AG08396 (cell line): ENCODE data around the gene HSF4.
A peak's percentile ranks its signal among the peaks of the same experiment; 100 is the strongest.

Experiments
- DNase-seq: peaks from one replicate; pipeline ENCODE4 v3.0.0; 2012; ENCODE audit warnings: low spot score, mixed read lengths

Gene HSF4

DNA sequence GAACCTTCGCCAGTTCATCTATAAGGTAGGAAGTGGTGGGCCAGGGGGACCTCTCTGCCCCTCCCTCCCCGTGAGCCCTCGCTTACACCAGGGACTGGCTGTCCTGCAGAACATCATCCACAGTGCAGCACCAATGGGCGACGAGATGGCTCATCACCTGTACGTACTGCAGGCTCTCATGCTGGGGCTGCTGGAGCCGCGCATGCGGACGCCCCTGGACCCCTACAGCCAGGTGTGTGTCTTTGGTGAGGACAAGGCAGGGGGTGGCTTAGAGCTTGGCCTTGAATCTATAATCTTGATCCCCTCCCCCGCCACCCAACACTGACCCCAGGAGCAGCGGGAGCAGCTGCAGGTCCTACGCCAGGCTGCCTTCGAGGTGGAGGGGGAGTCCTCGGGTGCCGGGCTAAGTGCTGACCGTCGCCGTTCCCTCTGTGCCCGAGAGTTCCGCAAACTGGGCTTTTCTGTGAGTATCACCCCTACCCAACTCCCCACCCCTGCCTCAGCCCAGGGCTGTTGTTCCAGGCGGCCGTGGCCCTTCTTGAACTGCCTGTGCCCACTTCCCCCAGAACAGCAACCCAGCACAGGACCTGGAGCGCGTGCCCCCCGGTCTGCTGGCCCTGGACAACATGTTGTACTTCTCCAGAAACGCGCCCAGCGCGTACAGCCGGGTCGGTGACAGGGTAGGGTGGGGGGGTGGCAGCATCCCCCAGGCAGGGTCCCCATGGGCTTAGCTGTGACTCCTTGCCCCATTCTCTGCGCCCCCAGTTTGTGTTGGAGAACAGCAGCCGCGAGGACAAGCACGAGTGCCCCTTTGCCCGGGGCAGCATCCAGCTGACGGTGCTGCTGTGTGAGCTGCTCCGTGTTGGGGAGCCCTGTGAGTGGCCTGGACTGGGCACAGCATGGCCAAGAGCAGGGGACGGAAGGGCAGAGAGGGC, 37.1 kb downstream of the HSF4 start:
- no peak for DNase-seq

DNA sequence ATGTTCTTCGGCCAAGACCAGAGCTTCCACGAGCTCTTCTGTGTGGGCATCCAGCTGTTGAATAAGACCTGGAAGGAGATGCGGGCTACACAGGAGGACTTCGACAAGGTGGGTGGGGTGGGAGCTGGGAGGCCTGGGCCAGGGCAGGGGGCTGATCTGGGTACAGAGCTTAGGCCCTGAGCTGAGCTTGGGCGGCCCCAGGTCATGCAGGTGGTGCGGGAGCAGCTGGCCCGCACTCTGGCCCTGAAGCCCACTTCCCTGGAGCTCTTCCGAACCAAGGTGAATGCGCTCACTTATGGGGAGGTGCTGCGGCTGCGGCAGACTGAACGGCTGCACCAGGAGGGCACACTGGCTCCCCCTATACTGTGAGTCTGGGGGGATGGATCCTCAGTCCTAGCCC, 37.9 kb downstream of the HSF4 start:
- DNase-seq, result no peak

DNA sequence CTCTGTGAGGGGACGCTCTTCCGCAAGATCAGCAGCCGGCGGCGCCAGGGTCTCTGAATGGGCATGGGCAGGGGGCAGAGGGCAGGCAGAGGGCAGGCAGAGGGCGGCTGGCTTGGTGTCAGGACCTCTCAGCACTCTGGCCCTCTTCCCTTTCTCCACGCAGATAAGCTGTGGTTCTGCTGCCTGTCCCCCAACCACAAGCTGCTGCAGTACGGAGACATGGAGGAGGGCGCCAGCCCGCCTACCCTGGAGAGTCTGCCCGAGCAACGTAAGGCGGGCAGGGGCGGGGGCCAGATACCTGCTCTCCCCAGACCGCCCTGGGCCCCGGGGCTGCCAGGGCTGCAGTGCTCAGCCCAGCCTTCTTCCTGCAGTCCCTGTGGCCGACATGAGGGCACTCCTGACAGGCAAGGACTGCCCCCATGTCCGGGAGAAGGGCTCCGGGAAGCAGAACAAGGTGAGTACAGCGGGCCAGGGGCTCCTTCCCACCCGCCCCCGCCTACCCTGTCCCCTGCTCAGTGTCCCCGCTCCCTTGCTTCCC, 38.5 kb downstream of the HSF4 start:
- no peak for DNase-seq

DNA sequence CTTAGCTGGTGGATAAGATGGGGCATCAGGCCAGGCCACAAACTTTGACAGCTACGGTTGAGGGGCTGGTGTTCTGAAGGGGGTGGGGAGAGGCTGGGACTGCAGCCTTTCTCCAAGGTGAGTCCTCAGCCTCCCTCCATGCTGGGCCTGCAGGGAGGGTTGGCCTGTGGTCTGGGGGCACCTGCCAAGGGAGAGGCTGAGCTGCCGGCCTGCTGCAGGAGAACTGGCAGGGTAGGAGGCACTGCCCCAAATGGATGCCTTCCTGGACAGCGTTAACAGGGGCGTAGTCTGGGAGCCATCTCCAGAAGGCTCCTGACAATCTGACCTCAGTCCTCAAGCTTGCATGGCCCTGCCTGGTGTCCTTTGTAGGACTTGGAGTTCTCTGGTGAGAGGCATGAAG, 39.5 kb downstream of the HSF4 start:
- no peak for DNase-seq

DNA sequence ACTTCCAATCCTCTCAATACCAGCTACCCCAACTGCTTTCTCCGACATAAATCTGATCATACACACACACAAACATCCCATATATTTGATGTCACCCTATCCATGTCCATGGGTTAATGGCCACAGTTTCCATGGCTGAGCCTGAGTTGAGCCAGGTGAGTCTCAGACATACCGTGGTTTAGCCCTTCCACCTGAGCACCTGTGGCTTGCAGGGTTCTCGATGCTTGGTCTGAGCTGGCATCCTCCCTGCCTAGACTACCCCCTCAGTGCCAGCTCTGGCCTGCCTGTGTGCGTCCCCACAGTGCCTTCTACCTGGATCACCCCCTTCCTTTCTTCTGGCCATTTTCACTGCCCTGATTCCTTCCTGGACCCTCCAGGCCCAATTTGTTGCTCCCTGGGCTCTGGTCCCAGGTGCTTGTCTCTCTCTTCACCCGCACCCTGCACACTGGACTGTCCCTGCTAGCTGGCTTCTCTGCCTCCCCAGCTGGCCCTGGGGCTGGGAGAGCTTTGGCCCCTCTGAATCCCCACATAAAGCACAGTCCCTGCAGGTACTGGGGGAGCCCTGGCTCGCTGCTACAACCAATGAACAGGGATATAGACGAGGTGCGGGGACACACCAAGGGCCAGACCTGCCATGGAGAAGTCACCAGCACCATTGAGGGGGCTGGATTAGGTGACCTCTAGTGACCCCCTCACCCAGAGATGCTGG, 41.7 kb downstream of the HSF4 start:
- DNase-seq, result no peak

DNA sequence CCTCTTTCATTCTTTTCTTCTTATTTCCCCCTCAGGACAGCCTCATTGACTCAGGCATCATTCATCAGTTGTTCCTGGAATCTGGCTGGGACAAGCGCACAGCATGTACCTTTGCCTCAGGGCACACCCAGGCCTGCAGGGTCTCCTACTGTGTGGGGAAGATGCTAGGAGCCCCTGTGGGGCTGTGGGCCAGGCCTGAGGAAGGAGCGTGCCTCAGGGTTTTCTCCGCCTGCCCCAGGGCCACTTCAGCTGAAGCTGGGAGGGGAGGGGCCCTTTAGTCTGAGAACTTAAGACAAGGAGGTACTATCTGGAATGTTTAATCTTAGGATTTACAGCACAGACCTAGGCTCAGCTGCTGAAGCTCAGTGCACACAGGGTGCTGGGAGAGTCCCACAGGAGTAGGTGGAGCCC, 42.3 kb downstream of the HSF4 start:
- no peak for DNase-seq

DNA sequence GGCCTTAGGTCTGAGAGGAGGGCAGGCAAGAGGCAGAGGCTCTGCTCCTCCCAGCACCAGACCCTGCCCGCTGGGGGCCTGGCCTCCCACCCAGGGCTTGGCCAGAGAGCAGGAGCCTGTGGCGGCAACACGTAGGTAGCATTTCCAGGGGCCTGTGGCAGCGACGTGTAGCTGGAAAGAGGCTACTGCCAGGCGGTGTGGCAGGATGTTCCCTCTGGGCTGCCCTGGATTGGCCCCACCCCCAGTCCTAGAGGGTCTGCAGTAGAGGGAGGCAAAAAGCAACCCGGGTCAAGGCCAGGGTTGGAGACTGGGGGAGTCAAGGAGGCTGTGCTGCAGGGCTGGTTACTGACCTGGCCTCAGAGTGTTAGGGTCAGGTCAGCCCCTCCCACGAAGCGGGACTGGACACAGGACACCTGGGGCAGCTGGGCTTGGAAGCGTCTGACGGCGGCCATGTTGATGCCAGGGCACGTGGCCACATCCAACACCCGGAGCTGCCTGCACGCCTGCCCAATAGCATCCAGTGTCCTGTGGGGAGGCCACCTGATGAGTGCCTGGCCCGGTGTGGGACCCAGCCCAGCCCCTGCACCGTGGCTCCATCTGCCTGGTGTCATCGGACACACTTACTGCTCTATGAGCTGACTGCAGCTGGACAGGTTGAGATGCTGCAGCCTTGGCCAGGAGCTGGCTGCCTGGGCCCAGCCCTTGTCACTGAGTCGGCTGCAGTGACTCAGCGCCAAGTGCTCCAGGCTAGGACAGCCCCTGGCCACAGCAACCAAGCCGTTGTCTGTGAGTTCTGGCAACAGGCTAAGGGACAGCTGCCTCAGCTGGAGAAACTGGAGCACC, 42.9 kb downstream of the HSF4 start:
- DNase-seq, result peak; percentile 81

DNA sequence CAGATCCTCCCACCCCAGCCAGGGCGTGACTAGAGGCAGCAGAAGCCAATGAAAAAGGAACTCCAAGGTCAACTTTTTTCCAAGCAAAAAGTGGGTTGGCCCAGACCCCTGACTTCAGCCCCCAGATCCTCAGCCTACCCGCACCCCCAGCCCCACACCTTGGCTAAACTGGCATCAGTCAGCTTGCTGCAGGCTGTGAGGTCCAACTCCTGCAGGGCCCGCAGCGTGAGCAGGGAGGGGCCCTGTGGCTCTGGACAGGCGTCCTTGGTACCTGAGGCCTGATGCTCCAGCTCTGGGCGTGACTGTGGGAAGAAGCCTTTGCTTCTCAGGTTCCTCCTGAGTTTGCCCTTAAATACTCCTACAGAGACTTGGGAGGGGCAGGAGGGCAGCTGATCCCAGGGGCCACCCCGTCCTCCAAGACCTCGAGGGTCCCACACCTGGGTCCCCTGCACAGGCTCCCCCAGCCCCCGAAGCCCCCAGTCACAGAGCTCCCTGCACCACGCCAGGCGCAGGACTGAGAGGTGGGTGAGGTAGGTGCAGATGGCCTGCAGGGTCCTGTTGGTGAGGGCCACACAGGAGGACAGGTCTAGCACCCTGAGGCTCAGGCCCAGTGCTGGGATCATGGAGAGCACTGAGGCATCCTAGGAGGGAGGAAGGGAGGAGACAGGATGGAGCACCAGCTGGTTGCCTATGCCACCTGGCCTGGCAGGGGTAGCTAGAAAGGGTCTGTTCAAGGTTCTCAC, 43.8 kb downstream of the HSF4 start:
- DNase-seq, result no peak

DNA sequence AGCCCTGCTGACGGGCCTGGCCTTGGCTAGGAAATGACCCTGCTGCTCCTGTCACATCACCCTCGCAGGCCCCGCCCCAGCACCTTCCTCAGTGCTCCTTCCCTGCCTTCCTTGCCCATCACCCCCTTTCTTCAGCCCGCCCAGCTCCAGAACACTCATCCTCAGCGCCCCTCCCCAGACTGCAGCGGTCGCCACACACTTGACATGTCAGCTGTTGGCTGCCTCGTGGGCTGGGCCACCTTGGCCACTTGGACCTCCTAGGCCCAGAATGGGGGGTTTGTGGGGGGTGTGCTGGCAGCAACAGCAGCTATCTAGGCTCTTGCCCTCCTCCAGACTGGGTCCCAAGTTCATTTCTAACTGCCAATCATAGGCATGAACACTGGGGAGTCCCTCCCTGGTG, 45.0 kb downstream of the HSF4 start:
- DNase-seq, result no peak

DNA sequence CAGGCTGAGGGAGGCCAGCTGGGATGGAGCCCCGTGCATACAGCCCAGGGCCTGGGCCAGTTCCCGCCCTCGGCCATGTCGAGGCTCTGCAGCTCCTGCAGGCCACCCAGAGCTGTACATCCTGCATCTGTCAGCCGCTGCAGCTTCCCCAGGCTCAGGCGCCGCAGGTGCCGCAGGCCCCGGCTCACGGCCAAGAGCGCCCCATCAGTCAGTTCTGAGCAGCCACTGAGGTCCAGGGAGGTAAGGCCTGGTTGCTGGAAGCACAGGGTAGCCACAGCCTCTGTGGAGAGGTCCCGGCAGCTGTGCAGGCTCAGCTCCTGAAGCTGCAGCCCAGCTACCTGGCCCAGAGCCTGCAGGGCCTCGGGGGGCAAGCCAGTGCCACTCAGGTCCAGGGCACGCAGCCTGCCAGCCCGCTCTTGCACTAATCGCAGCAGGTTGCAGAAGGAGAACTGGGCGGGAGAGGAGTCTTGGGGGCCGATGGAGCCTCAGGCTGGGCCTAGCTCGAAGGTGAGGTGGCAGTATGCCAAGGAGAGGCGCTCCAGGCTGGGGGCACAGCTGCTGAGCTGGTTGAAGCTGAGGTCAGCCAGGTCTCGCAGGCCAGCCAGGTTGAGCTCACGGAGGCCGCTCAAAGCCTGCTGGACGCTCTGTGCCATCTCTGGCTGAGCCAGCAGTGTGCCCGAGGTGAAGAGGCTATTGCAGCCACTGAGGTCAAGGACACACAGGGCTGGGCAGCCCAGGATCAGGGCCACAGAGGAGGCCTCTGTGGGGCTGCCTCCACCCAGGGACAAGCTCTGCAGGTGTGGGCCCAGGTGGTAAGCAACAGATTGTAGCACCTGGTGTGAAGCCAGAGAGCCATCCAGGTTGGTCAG, 45.8 kb downstream of the HSF4 start:
- DNase-seq, result no peak

DNA sequence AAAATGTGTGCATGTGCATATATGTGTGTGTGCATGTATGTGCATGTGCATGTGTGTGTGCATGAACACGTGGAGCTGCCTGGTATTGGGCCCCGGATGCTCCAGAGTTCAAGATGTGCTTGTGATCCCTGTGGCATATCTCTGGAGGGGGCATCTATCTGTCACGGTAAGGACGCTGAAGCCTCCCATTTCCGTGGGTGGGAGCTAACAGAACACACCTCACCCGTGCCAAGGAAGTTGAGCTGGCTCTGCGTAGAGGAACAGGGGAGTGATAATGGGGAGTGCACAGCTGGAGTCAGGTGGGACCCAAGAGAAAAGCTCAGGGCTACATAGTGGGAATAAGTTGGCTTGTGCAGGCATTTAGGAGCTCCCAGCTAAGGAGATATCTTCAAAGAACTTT, 47.1 kb downstream of the HSF4 start:
- DNase-seq, result no peak

DNA sequence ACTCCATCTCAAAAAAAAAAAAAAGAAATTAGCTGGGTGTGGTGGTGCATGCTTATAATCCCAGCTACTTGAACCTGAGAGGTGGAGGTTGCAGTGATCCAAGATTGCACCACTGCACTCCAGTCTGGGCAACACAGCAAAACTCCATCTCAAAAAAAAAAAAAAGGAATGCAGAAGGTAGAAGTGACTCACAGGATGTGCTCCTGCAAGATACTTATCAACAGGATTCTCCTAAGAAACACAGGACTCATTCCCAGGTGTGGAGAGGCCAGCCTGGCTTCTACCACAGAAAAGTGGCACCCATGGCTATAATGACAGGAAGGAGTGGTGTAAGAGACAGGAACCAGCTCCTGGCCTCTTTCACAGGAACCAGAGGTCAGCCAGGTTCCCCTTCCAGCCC, 48.2 kb downstream of the HSF4 start:
- no peak for DNase-seq

DNA sequence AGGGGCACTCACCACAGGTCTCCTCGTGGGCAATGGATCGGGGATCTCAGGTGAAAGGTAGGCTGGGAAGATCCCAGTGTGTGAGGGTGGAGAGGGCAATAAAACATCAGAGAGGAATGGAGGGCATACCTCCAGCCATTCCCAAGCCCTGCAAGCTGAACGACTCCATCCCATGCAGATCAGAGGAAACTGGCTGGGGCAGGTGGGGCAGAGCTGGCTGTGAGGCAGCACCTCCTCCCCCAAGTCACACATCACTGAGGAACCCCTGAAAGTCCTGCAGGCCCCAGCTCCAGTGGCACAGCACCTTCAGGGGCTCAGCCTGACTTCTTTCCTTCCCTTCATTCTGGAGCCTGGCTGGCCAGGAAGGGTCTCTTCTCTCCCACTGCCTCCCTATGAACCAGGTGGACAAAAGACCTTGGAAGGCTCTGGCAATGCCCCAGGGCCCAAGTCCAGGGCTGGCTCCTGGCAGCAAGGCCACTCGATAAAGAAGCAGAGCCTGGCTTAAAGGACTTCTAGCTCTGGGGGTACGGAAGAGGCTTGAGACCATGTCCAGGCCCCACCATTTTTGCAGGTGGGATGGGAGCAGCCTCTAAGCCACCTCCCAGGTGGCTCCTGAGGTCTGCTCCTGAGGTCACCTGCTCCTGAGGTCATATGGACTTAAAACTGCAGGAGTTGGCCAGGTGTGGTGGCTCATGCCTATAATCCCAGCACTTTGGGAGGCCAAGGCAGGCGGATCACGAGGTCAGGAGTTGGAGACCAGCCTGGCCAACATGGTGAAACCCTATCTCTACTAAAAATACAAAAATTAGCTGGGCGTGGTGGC, 48.9 kb downstream of the HSF4 start:
- no peak for DNase-seq

DNA sequence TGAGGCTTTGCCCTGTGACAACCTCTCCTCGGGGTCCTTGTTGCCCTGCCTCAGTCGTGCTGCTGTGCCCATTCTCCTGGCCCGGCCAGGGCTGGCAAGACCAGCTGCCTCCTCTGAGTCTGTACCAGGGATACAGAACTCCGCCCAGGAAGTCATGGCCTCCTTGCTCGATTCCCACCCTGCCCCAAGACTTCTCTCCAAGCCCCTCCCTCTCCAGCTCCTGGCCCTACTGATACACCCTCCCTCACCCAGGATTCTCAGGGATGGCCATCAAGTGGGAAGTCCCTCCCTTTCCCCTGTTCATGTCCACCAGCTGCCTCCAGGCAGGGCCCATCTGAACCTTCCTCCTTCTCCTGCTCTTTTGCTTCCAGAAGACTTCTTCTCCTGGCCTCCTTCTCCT, 51.2 kb downstream of the HSF4 start:
- DNase-seq, result no peak

DNA sequence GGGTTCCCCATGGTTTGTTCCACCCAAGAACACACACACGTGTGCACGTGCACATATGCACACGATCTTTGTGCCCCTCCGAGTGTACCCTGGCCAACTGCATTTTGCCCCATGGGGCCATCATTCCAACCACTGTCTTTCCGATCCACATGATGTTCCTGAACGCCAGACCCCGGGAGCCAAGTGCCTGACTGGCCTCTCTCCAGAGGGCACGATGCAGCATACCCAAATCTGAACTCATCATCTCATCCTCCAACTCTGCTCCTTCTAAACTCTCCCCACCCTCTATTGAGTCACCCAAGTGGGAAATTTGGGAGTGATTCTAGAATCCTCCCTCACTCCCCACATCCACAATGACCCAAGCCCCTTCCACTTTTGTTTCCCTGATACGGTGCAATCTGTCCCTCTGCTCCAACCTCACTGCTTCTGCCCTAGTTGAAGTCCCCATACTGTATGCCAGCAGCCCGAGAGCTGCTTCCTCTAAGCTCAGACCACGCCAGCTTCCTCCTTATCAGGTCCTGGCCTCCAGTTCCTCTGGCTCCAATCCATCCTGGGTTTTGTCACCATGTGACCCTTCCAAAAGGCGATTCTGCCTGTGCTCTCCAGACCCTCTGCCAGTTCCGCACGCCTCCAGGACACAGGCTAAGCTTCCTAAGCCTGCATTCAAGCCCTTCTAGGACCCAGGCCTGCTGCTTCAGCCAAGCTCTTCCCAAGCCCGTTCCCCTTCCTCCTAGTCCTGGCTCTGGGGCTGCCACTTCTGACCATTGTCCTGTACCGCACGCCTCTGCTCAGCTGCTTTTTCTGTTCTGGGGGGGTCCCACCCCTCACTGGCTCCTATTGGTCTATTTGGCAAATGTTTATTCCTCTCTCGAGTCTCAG, 52.3 kb downstream of the HSF4 start:
- no peak for DNase-seq
